Activated T-helper 17 cell treated with anti-CD3 and anti-CD28 coated beads, Interleukin-2, amount 50 U/mL, for 72 hours (primary cell): ENCODE measurements around the gene ADCY4. TPM values are rescaled to one million over a fixed set of nuclear protein-coding genes. Genes with fewer than 3 reads are reported as not detected.

Source experiments
- ATAC-seq: fragments of 150-1000 bp; cut with Tn5 transposase; replicated peaks from 2 replicates; pipeline ENCODE4 v1.10.0; 2021; ENCODE audit warnings: mild to moderate bottlenecking, moderate library complexity
- H3K27ac Mint-ChIP-seq: one replicate; pipeline ENCODE4 v1.8.0; 2022; ENCODE audit warnings: mixed read lengths
- H3K27me3 Mint-ChIP-seq: one replicate; pipeline ENCODE4 v1.8.0; 2022; ENCODE audit warnings: mixed read lengths
- H3K36me3 Mint-ChIP-seq: one replicate; pipeline ENCODE4 v1.8.0; 2022; ENCODE audit warnings: low read depth, mild to moderate bottlenecking, mixed read lengths
- H3K4me1 Mint-ChIP-seq: one replicate; pipeline ENCODE4 v1.8.0; 2022; ENCODE audit warnings: mixed read lengths
- H3K4me3 Mint-ChIP-seq: one replicate; pipeline ENCODE4 v1.8.0; 2022; ENCODE audit warnings: mild to moderate bottlenecking, mixed read lengths
- H3K9me3 Mint-ChIP-seq: one replicate; pipeline ENCODE4 v1.8.0; 2022; ENCODE audit warnings: mixed read lengths
- total RNA-seq, 2 donors: library from RNA; stranded (reverse); gene quantifications; one replicate each; pipeline ENCODE4 v1.2.3, GENCODE V29; 2022

ADCY4 gene
- total RNA-seq, 2 donors from 2014 or later, result 2.3 to 10.5 TPM

- Mint-ChIP-seq H3K36me3 (no peaks in the 10 kb centered on the region), H3K4me3 (no peak overlapping the region), H3K9me3 (no peaks in the 10 kb centered on the region), H3K4me1 (peaks cover 14% of the 10 kb centered on the region), H3K27ac (no peak overlapping the region), H3K27me3 (peaks cover 4% of the 10 kb centered on the region)
- ATAC-seq, result no peak
Measured at GRCh38 chr14:24321212-24321975, 13.5 kb downstream of the ADCY4 start.

- Mint-ChIP-seq H3K4me1 (peaks cover 35% of the 10 kb centered on the region), H3K27ac (peak overlapping the region; percentile 88), H3K36me3 (no peaks in the 10 kb centered on the region), H3K9me3 (no peaks in the 10 kb centered on the region), H3K4me3 (no peak overlapping the region), H3K27me3 (peaks cover 4% of the 10 kb centered on the region)
- ATAC-seq, result peak; percentile 56
Measured at GRCh38 chr14:24317141-24317928, 17.5 kb downstream of the ADCY4 start.

DNA sequence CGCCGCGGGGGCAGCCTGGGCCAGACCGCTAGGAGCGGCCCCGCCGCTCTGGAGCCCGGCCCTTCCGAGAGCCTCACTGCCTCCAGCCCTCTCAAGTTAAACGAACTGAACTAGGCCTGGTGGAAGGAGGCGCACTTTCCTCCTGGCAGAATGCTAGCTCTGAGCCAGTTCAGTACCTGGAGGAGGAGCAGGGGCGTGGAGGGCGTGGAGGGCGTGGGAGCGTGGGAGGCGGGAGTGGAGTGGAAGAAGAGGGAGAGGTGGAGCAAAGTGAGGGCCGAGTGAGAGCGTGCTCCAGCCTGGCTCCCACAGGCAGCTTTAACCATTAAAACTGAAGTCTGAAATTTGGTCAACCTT is 18.3 kb downstream of the ADCY4 start:
- Mint-ChIP-seq H3K4me3 (no peak overlapping the region), H3K4me1 (peaks cover 40% of the 10 kb centered on the region), H3K9me3 (no peaks in the 10 kb centered on the region), H3K36me3 (no peaks in the 10 kb centered on the region), H3K27me3 (peaks cover 4% of the 10 kb centered on the region), H3K27ac (no peak overlapping the region)
- ATAC-seq, result no peak

GRCh38 chr14:24315807-24316596 is 18.9 kb downstream of the ADCY4 start:
- Mint-ChIP-seq H3K27ac (no peak overlapping the region), H3K27me3 (peaks cover 4% of the 10 kb centered on the region), H3K9me3 (no peaks in the 10 kb centered on the region), H3K4me3 (no peak overlapping the region), H3K4me1 (peaks cover 40% of the 10 kb centered on the region), H3K36me3 (no peaks in the 10 kb centered on the region)
- ATAC-seq, result no peak

- Mint-ChIP-seq H3K4me1 (peaks cover 41% of the 10 kb centered on the region), H3K9me3 (no peaks in the 10 kb centered on the region), H3K27me3 (peaks cover 4% of the 10 kb centered on the region), H3K36me3 (no peaks in the 10 kb centered on the region), H3K27ac (no peak overlapping the region), H3K4me3 (no peak overlapping the region)
- ATAC-seq, result no peak
Measured at GRCh38 chr14:24315243-24315806, 19.5 kb downstream of the ADCY4 start.

DNA sequence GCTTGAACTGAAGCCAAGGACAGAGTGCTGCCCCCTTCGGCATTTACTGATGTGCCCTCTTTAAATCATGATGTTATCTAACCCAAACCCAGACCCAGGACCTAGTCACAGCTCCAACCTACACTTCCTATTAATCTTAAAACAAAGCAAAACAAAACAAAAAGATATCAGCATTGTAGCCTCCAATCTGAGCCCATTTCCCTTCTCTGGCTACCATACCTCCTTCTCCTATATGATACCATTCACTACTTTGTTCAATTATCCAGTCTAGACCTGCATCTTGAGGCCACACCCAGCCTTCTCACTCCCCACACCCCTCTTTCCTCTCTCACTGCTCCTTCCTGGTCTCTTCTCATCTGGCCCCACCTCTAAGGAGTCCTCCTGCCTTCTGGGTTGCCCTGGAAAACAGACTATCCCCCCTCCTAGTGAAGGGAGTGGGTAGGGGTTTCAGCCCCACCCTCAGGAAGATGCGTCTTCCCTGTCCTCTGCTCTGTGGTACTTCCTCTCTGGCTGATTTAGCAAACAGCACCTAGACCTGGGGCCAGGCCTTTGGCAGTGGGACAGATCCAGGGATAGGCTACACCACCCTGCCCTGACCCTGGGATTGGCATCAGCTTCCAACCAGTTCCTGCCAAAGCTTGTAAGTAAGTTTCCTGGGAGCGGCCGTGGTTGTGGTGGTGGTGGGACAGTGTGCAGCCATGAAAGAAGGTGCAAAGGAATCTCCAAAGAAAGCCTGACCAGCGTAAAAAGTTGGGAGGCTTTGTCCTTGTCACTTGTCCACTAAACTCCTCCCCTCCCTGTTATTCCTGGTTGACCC is 20.3 kb downstream of the ADCY4 start:
- peaks cover under 1% of the 10 kb centered on the region for H3K36me3 Mint-ChIP-seq
- H3K9me3 Mint-ChIP-seq, result no peaks in the 10 kb centered on the region
- H3K27ac Mint-ChIP-seq, result peak overlapping the region; percentile 86
- ATAC-seq, result no peak
- H3K4me3 Mint-ChIP-seq, result peak overlapping the region; percentile 87
- peaks cover 46% of the 10 kb centered on the region for H3K4me1 Mint-ChIP-seq
- H3K27me3 Mint-ChIP-seq, result peaks cover 4% of the 10 kb centered on the region

GRCh38 chr14:24313913-24314312 is 21.0 kb downstream of the ADCY4 start:
- H3K36me3 Mint-ChIP-seq, result peaks cover 7% of the 10 kb centered on the region
- no peaks in the 10 kb centered on the region for H3K27me3 Mint-ChIP-seq
- peak overlapping the region; percentile 86 for H3K27ac Mint-ChIP-seq
- no peak for ATAC-seq
- H3K9me3 Mint-ChIP-seq, result no peaks in the 10 kb centered on the region
- peak overlapping the region; percentile 87 for H3K4me3 Mint-ChIP-seq
- H3K4me1 Mint-ChIP-seq, result peaks cover 49% of the 10 kb centered on the region

- Mint-ChIP-seq H3K36me3 (peaks cover 16% of the 10 kb centered on the region), H3K4me1 (peaks cover 55% of the 10 kb centered on the region), H3K27ac (peak overlapping the region; percentile 86), H3K4me3 (peak overlapping the region; percentile 87), H3K9me3 (no peaks in the 10 kb centered on the region), H3K27me3 (no peaks in the 10 kb centered on the region)
- ATAC-seq, result peak; percentile 13
Measured at GRCh38 chr14:24312736-24313507, 21.9 kb downstream of the ADCY4 start.

- H3K4me3 Mint-ChIP-seq, result peak overlapping the region; percentile 87
- ATAC-seq, result no peak
- peaks cover 25% of the 10 kb centered on the region for H3K36me3 Mint-ChIP-seq
- H3K4me1 Mint-ChIP-seq, result peaks cover 53% of the 10 kb centered on the region
- H3K27ac Mint-ChIP-seq, result peak overlapping the region; percentile 86
- no peaks in the 10 kb centered on the region for H3K27me3 Mint-ChIP-seq
- H3K9me3 Mint-ChIP-seq, result no peaks in the 10 kb centered on the region
Measured at GRCh38 chr14:24311837-24312615, 22.8 kb downstream of the ADCY4 start.

DNA sequence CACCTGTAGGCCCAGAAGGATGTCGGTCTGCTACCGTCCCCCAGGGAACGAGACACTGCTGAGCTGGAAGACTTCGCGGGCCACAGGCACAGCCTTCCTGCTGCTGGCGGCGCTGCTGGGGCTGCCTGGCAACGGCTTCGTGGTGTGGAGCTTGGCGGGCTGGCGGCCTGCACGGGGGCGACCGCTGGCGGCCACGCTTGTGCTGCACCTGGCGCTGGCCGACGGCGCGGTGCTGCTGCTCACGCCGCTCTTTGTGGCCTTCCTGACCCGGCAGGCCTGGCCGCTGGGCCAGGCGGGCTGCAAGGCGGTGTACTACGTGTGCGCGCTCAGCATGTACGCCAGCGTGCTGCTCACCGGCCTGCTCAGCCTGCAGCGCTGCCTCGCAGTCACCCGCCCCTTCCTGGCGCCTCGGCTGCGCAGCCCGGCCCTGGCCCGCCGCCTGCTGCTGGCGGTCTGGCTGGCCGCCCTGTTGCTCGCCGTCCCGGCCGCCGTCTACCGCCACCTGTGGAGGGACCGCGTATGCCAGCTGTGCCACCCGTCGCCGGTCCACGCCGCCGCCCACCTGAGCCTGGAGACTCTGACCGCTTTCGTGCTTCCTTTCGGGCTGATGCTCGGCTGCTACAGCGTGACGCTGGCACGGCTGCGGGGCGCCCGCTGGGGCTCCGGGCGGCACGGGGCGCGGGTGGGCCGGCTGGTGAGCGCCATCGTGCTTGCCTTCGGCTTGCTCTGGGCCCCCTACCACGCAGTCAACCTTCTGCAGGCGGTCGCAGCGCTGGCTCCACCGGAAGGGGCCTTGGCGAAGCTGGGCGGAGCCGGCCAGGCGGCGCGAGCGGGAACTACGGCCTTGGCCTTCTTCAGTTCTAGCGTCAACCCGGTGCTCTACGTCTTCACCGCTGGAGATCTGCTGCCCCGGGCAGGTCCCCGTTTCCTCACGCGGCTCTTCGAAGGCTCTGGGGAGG is 23.9 kb downstream of the ADCY4 start, which contains the start of gene LTB4R:
TSS of gene LTB4R (plus strand) at position 857 of the 959 bp plus-strand sequence. CDS start 4,150 bp downstream, outside the sequence.
- peak within 1 kb of the TSS; percentile 87 for H3K4me3 Mint-ChIP-seq
- H3K27ac Mint-ChIP-seq, result peak within 1 kb of the TSS; percentile 86
- H3K36me3 Mint-ChIP-seq, result peaks cover 36% of the 10 kb centered on the region
- no peaks in the 10 kb centered on the region for H3K9me3 Mint-ChIP-seq
- H3K27me3 Mint-ChIP-seq, result no peaks in the 10 kb centered on the region
- peaks cover 52% of the 10 kb centered on the region for H3K4me1 Mint-ChIP-seq
- ATAC-seq, result peak; percentile 81

GRCh38 chr14:24310265-24310645 is 24.6 kb downstream of the ADCY4 start:
- H3K27ac Mint-ChIP-seq, result peak overlapping the region; percentile 50

More at GRCh38 chr14:24310265-24310645, 24.6 kb downstream of the ADCY4 start:
- peak overlapping the region; percentile 87 for H3K4me3 Mint-ChIP-seq
- no peaks in the 10 kb centered on the region for H3K9me3 Mint-ChIP-seq
- ATAC-seq, result no peak
- H3K4me1 Mint-ChIP-seq, result peaks cover 52% of the 10 kb centered on the region
- H3K36me3 Mint-ChIP-seq, result peaks cover 43% of the 10 kb centered on the region
- no peaks in the 10 kb centered on the region for H3K27me3 Mint-ChIP-seq
